ENCODE measurements around the gene SARS2. TPM values are rescaled to one million over a fixed set of nuclear protein-coding genes. Genes with fewer than 3 reads are reported as not detected.

The SARS2 gene
- total RNA-seq, 1 donor from 2014 or later, result 13.6 TPM

GRCh38 chr19:38952395-38953165 lies 22.0 kb upstream of the SARS2 start:
- Histone ChIP-seq H3K36me3 (no peaks in the 10 kb centered on the region), H3K4me1 (peaks cover 12% of the 10 kb centered on the region), H3K27me3 (ENCODE audit: low read depth) (peaks cover 17% of the 10 kb centered on the region), H3K27ac (replicated peaks) (no peak overlapping the region), H3K4me3 (no peak overlapping the region), H3K9me3 (replicated peaks) (no peaks in the 10 kb centered on the region)
- intact Hi-C loops (cut with micrococcal nuclease), result no loop called here
- DNase-seq, result no peak
- TF ChIP-seq CTCF (IDR thresholded peaks at IDR 0.05; ENCODE audit: borderline replicate concordance), result peak; percentile 53

- no peak overlapping the region for H3K27ac ChIP-seq (replicated peaks)
- DNase-seq, result no peak
- H3K4me3 ChIP-seq, result no peak overlapping the region
- peaks cover 17% of the 10 kb centered on the region for H3K27me3 ChIP-seq (ENCODE audit: low read depth)
- intact Hi-C loops (cut with micrococcal nuclease), result no loop called here
- peaks cover 12% of the 10 kb centered on the region for H3K4me1 ChIP-seq
- TF ChIP-seq CTCF (IDR thresholded peaks at IDR 0.05; ENCODE audit: borderline replicate concordance), result no peak
- no peaks in the 10 kb centered on the region for H3K36me3 ChIP-seq
- no peaks in the 10 kb centered on the region for H3K9me3 ChIP-seq (replicated peaks)
Observed at GRCh38 chr19:38951187-38951586, 20.6 kb upstream of the SARS2 start.

GRCh38 chr19:38949580-38950367 lies 19.2 kb upstream of the SARS2 start:
- intact Hi-C loops (cut with micrococcal nuclease), result no loop called here
- TF ChIP-seq CTCF (IDR thresholded peaks at IDR 0.05; ENCODE audit: borderline replicate concordance), result no peak
- Histone ChIP-seq H3K4me1 (peaks cover 12% of the 10 kb centered on the region), H3K27ac (replicated peaks) (no peak overlapping the region), H3K36me3 (peaks cover 1% of the 10 kb centered on the region), H3K4me3 (peak overlapping the region; percentile 64), H3K27me3 (ENCODE audit: low read depth) (peaks cover 17% of the 10 kb centered on the region), H3K9me3 (replicated peaks) (no peaks in the 10 kb centered on the region)
- peak; percentile 87 for DNase-seq

- H3K27me3 ChIP-seq (ENCODE audit: low read depth), result peaks cover 13% of the 10 kb centered on the region
- H3K4me3 ChIP-seq, result no peak overlapping the region
- intact Hi-C loops (cut with micrococcal nuclease), result no loop called here
- H3K4me1 ChIP-seq, result peaks cover 12% of the 10 kb centered on the region
- H3K27ac ChIP-seq (replicated peaks), result no peak overlapping the region
- no peaks in the 10 kb centered on the region for H3K9me3 ChIP-seq (replicated peaks)
- no peak for TF ChIP-seq CTCF (IDR thresholded peaks at IDR 0.05; ENCODE audit: borderline replicate concordance)
- no peak for DNase-seq
- peaks cover 4% of the 10 kb centered on the region for H3K36me3 ChIP-seq
Observed at GRCh38 chr19:38946229-38947010, 15.9 kb upstream of the SARS2 start.

GRCh38 chr19:38945562-38946228 lies 15.1 kb upstream of the SARS2 start:
- Histone ChIP-seq H3K4me3 (no peak overlapping the region), H3K27me3 (ENCODE audit: low read depth) (peaks cover 13% of the 10 kb centered on the region), H3K4me1 (peaks cover 12% of the 10 kb centered on the region), H3K9me3 (replicated peaks) (no peaks in the 10 kb centered on the region), H3K27ac (replicated peaks) (no peak overlapping the region), H3K36me3 (peaks cover 4% of the 10 kb centered on the region)
- no peak for TF ChIP-seq CTCF (IDR thresholded peaks at IDR 0.05; ENCODE audit: borderline replicate concordance)
- no peak for DNase-seq
- intact Hi-C loops (cut with micrococcal nuclease), result no loop called here
